Hepatocyte (in vitro differentiated cells): ENCODE measurements around the gene ZNF705A. TPM values are rescaled to one million over a fixed set of nuclear protein-coding genes. Genes with fewer than 3 reads are reported as not detected.
"Not testable (repeated sequence)": the region's sequence is repeated elsewhere in the genome, so short reads cannot be mapped to it uniquely, and the experiment has no call there.

Experiments
- DNase-seq: peaks from one replicate; pipeline ENCODE4 v3.0.0-alpha.2; 2016; ENCODE audit warnings: low spot score
- H2AFZ ChIP-seq: fragments of 200-600 bp; sonication (generic); 2 replicates; pipeline ENCODE4 v1.6.0; 2016; ENCODE audit warnings: antibody characterized with exemption, mild to moderate bottlenecking
- H3K27ac ChIP-seq: fragments of 200-600 bp; sonication (generic); 2 replicates; pipeline ENCODE4 v1.5.1; 2016; ENCODE audit warnings: mild to moderate bottlenecking
- H3K27me3 ChIP-seq: fragments of 200-600 bp; sonication (generic); 2 replicates; pipeline ENCODE4 v1.6.1; 2016
- H3K36me3 ChIP-seq: fragments of 200-600 bp; sonication (generic); replicated peaks from 2 replicates; pipeline ENCODE4 v1.5.1; 2016; ENCODE audit warnings: low read depth; ENCODE audit not compliant: insufficient read depth
- H3K4me1 ChIP-seq: fragments of 200-600 bp; sonication (generic); 2 replicates; pipeline ENCODE4 v1.5.1; 2016; ENCODE audit warnings: mild to moderate bottlenecking, moderate library complexity; ENCODE audit not compliant: insufficient read depth
- H3K4me2 ChIP-seq: fragments of 200-600 bp; sonication (generic); 2 replicates; pipeline ENCODE4 v1.6.0; 2016
- H3K4me3 ChIP-seq: fragments of 200-600 bp; sonication (generic); 2 replicates; pipeline ENCODE4 v1.5.1; 2016; ENCODE audit warnings: mild to moderate bottlenecking
- H3K79me2 ChIP-seq: fragments of 200-600 bp; sonication (generic); 2 replicates; pipeline ENCODE4 v1.6.0; 2017; ENCODE audit warnings: mild to moderate bottlenecking
- H3K9me2 ChIP-seq: fragments of 200-600 bp; sonication (generic); replicated peaks from 2 replicates; pipeline ENCODE4 v1.6.0; 2017; ENCODE audit warnings: mild to moderate bottlenecking; ENCODE audit not compliant: insufficient read depth
- H3K9me3 ChIP-seq: fragments of 200-600 bp; sonication (generic); 2 replicates; pipeline ENCODE4 v1.5.1; 2016; ENCODE audit warnings: low read depth, mild to moderate bottlenecking
- H4K20me1 ChIP-seq: fragments of 200-600 bp; sonication (generic); 2 replicates; pipeline ENCODE4 v1.6.0; 2016; ENCODE audit warnings: mild to moderate bottlenecking; ENCODE audit not compliant: insufficient read depth, poor library complexity, severe bottlenecking
- CTCF ChIP-seq: fragments of 200-600 bp; sonication (generic); IDR thresholded peaks from 2 replicates; pipeline ENCODE4 v1.5.1; 2016; ENCODE audit warnings: antibody characterized with exemption, mild to moderate bottlenecking; ENCODE audit not compliant: poor library complexity
- EZH2 ChIP-seq: fragments of 200-600 bp; sonication (generic); IDR thresholded peaks from 2 replicates; pipeline ENCODE4 v1.6.1; 2016; ENCODE audit warnings: antibody characterized with exemption, mild to moderate bottlenecking, borderline replicate concordance
- EZH2phosphoT487 ChIP-seq: fragments of 200-600 bp; sonication (generic); IDR thresholded peaks from one replicate; pipeline ENCODE4 v1.6.1; 2018; ENCODE audit warnings: antibody characterized with exemption, mild to moderate bottlenecking, low read depth, moderate library complexity; ENCODE audit not compliant: unreplicated experiment, severe bottlenecking
- WGBS: methylation state at CpG from one replicate; pipeline ENCODE4 v1.1.6; 2016; ENCODE audit warnings: low lambda C conversion rate; ENCODE audit errors: missing lambda C conversion rate; 5-methylcytosine and 5-hydroxymethylcytosine counted together
- polyA plus RNA-seq: library from polyadenylated mRNA; unstranded; fragments of >200 nt; fragmentation: Nextera tagmentation; extraction: Ambion mirVana; gene quantifications from 2 replicates; pipeline ENCODE4 v1.2.1, GENCODE V29; 2016
- total RNA-seq: library from RNA; depleted of rRNA; stranded (reverse); fragments of >200 nt; gene quantifications from 2 replicates; pipeline ENCODE4 v1.2.3, GENCODE V29; 2014

Gene ZNF705A
- total and polyA plus RNA-seq, 2 experiments from 2014 or later = not detected

DNA sequence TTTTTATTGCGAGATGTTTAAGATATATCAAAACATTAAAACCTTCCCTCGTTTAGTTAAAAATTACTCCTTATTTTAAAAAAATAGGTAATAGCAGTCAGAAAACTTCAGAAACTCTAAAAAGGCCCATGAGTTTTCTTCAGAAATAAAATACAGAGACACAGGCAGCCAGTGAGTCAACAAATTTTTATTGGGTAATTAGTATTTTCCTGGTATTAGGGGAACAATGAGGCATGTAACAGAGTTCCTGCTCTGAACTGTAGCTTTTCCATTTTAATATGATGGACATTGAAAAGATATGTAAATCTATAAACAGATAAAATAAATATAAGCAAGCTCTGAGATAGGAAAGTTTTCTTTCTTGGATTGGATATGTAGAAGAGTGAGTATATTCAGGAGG lies 399 bp upstream of the ZNF705A start:
- TF ChIP-seq EZH2phosphoT487 (no peak), EZH2 (no peak), CTCF (no peak)
- no peak overlapping the region for H3K4me3 ChIP-seq
- no peaks in the 10 kb centered on the region for H3K36me3 ChIP-seq
- no peak for DNase-seq
- no peaks in the 10 kb centered on the region for H3K9me2 ChIP-seq
- WGBS = 91% methylated on average over 2 of the region's 2 CpGs
- H3K79me2 ChIP-seq = no peaks in the 10 kb centered on the region
- no peaks in the 10 kb centered on the region for H4K20me1 ChIP-seq
- no peaks in the 10 kb centered on the region for H3K9me3 ChIP-seq
- H3K4me1 ChIP-seq = no peaks in the 10 kb centered on the region
- H3K27ac ChIP-seq = peak overlapping the region; percentile 44
- H2AFZ ChIP-seq = no peak overlapping the region
- no peaks in the 10 kb centered on the region for H3K27me3 ChIP-seq
- H3K4me2 ChIP-seq = no peak overlapping the region

- no peak overlapping the region for H3K4me3 ChIP-seq
- peak overlapping the region; percentile 64 for H3K27ac ChIP-seq
- H3K9me3 ChIP-seq = no peaks in the 10 kb centered on the region
- no peak overlapping the region for H2AFZ ChIP-seq
- H3K4me2 ChIP-seq = no peak overlapping the region
- no peaks in the 10 kb centered on the region for H3K27me3 ChIP-seq
- no peaks in the 10 kb centered on the region for H3K9me2 ChIP-seq
- no peak for DNase-seq
- no peaks in the 10 kb centered on the region for H3K4me1 ChIP-seq
- no peaks in the 10 kb centered on the region for H3K79me2 ChIP-seq
- no peaks in the 10 kb centered on the region for H3K36me3 ChIP-seq
- TF ChIP-seq CTCF (no peak), EZH2phosphoT487 (no peak), EZH2 (no peak)
- no peaks in the 10 kb centered on the region for H4K20me1 ChIP-seq
These were observed 826 bp downstream of the ZNF705A start for GRCh38 chr12:8157484-8158198.

DNA sequence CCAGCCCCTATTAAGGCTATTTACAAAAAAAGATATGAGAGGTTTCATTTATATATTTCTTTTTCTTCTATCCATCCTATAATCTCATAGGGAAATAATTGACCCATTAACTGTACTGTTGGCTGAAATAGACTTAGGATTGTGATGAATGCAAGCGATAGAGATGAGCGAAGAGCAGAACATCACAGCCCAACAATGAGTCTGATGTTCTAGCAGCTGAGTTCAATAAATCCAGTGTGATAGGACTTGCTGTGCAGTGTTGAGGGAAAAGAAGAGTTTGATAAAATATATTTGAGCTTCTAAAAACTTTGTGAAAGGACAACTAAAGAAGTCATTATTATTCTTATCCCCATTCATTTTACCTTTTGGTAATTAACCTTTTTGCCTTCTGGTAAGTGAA lies 16.1 kb downstream of the ZNF705A start:
- H3K27ac ChIP-seq, H3K4me1 ChIP-seq: not testable (repeated sequence)
- 94% methylated on average over 2 of the region's 2 CpGs for WGBS

DNA sequence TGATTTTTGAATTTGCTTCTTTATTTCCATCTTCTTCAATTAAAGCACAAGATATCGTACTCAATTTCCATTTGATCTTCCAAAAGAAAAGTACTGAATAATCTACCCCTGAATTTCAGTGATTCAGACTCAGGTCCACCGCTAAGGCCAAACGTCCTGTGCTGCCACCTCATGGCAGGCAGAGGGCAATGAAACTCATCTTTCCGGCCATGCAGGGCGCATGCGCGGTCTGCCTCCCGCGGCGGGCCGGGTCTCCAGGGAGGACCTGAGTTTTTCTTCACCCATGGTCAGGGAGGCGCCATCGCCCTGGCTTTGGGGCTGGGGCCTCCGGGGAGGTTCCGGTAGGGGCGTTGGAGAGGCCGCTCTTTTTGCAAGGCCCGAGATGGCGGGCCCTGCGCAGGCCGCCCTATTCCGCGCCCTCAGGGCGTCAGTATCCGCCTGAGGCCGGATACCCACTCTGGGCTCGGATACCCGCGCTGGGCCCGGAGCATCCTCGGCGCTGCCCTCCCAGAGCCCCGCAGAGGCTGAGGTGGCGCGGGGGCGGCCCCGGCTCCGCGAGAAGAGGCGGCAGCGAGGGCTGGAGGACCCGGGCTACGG lies 23.3 kb downstream of the ZNF705A start:
- not testable (repeated sequence) for H4K20me1 ChIP-seq, H3K4me1 ChIP-seq, H3K9me3 ChIP-seq, H3K9me2 ChIP-seq, H3K27me3 ChIP-seq, H3K36me3 ChIP-seq, H3K79me2 ChIP-seq
- TF ChIP-seq CTCF = peak; percentile 64
- DNase-seq = peak; percentile 60
- H3K4me2 ChIP-seq = peak overlapping the region; percentile 91
- peak overlapping the region; percentile 98 for H2AFZ ChIP-seq
- WGBS = 3% methylated on average over 35 of the region's 43 CpGs
- peak overlapping the region; percentile 82 for H3K27ac ChIP-seq
- H3K4me3 ChIP-seq = peak overlapping the region; percentile 88

More for the DNA sequence above, 16.1 kb downstream of the ZNF705A start:
- H3K4me2 ChIP-seq, H3K4me3 ChIP-seq, H3K27me3 ChIP-seq, H4K20me1 ChIP-seq, H3K9me3 ChIP-seq, H3K9me2 ChIP-seq, H3K79me2 ChIP-seq, H2AFZ ChIP-seq, DNase-seq, H3K36me3 ChIP-seq: not testable (repeated sequence)

DNA sequence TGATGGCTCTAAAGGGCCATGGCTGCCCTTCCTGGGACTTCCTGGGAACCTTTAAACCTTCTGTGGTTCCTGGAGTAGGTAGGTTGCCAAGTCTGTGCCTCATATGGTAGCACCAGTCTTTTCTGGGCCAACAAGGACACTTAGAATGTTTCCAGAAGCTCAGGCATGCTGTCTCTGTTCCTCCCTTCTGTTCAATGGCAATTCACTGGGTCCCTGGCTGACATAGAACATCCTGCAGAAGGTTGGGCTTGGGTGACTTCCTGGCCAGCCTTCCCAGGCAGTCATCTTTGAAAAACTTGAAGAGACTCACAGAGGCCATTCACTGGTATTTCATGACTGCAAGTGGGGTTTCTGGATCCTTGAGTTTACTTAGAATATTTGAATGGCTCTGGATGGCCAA lies 24.5 kb downstream of the ZNF705A start:
- not testable (repeated sequence) for H3K4me3 ChIP-seq, H3K79me2 ChIP-seq, H2AFZ ChIP-seq, H3K9me2 ChIP-seq, H3K9me3 ChIP-seq, H3K27ac ChIP-seq, H4K20me1 ChIP-seq, DNase-seq, H3K4me1 ChIP-seq, H3K36me3 ChIP-seq, H3K27me3 ChIP-seq
- peak overlapping the region; percentile 91 for H3K4me2 ChIP-seq

DNA sequence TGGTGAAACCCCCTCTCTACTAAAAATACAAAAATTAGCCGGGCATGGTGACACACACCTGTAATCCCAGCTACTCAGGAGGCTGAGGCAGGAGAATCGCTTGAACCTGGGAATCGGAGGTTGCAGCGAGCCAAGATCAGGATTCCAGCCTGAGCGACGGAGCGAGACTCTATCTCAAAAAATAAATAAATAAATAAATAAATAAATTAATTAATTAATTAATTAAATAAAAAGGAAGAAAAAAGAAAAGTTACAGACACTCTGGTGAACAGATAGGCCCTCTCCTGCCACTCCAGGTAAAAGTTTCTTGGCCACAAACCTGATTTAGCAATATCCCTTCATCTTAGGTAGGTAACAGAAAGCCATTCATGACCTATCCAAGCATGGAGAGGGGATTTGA lies 26.1 kb downstream of the ZNF705A start:
- not testable (repeated sequence) for H3K27me3 ChIP-seq, H3K9me3 ChIP-seq, H2AFZ ChIP-seq, H3K27ac ChIP-seq, H3K4me2 ChIP-seq, H4K20me1 ChIP-seq, H3K9me2 ChIP-seq, H3K4me3 ChIP-seq, H3K4me1 ChIP-seq, DNase-seq, H3K36me3 ChIP-seq, H3K79me2 ChIP-seq
- WGBS = 97% methylated on average over 7 of the region's 7 CpGs
